Memory B cell (primary cell): ENCODE results near the gene MEIS2.

Experiments used
- ATAC-seq: fragments of 150-1000 bp; cut with Tn5 transposase; 2 replicates; pipeline ENCODE4 v1.10.0; 2021; ENCODE audit warnings: low read depth, mild to moderate bottlenecking, moderate library complexity
- DNase-seq, 2 donors: peaks; one replicate each; pipeline ENCODE4 v3.0.0; 2022; ENCODE audit warnings: low spot score in 2 of 2
- H3K27ac Mint-ChIP-seq: one replicate; pipeline ENCODE4 v1.8.0; 2022; ENCODE audit warnings: mild to moderate bottlenecking, moderate library complexity, mixed read lengths
- H3K27me3 Mint-ChIP-seq: one replicate; pipeline ENCODE4 v1.8.0; 2022; ENCODE audit warnings: mixed read lengths
- H3K36me3 Mint-ChIP-seq: one replicate; pipeline ENCODE4 v1.8.0; 2022; ENCODE audit warnings: mild to moderate bottlenecking, mixed read lengths
- H3K4me1 Mint-ChIP-seq: one replicate; pipeline ENCODE4 v1.8.0; 2022; ENCODE audit warnings: mixed read lengths
- H3K4me3 Mint-ChIP-seq: one replicate; pipeline ENCODE4 v1.8.0; 2022; ENCODE audit warnings: mild to moderate bottlenecking, moderate library complexity, mixed read lengths
- H3K9me3 Mint-ChIP-seq: one replicate; pipeline ENCODE4 v1.8.0; 2022; ENCODE audit warnings: mixed read lengths

The MEIS2 gene

GRCh38 chr15:37058316-37058985 is 41.9 kb downstream of the MEIS2 start:
- DNase-seq = no peak
- Mint-ChIP-seq H3K36me3 (no peaks in the 10 kb centered on the region), H3K4me1 (no peaks in the 10 kb centered on the region), H3K27ac (no peak overlapping the region), H3K27me3 (peaks cover 6% of the 10 kb centered on the region), H3K9me3 (peaks cover 3% of the 10 kb centered on the region), H3K4me3 (no peak overlapping the region)
- ATAC-seq = no peak

DNA sequence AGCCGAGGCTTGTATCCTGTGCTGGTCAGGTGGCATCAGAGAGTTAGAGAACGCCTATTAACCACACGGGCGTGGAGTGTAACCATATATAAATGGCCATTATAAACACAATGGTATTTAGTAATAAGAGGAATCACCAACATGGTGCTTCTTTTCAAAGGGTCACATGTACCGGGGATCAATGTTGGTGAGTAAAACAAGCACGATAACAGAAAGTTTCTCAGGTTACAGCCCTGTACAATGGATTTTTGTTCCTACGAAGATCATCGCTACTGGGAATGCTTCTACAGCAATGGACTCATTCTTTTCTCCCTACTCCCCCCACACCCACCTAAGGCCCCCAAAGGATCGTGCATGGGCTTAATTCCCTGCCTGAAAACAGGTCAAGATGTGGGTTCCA is 42.5 kb downstream of the MEIS2 start:
- Mint-ChIP-seq H3K4me3 (no peak overlapping the region), H3K9me3 (peaks cover 3% of the 10 kb centered on the region), H3K4me1 (no peaks in the 10 kb centered on the region), H3K36me3 (no peaks in the 10 kb centered on the region), H3K27me3 (peaks cover 6% of the 10 kb centered on the region), H3K27ac (no peak overlapping the region)
- DNase-seq (no peak), ATAC-seq (no peak)

DNA sequence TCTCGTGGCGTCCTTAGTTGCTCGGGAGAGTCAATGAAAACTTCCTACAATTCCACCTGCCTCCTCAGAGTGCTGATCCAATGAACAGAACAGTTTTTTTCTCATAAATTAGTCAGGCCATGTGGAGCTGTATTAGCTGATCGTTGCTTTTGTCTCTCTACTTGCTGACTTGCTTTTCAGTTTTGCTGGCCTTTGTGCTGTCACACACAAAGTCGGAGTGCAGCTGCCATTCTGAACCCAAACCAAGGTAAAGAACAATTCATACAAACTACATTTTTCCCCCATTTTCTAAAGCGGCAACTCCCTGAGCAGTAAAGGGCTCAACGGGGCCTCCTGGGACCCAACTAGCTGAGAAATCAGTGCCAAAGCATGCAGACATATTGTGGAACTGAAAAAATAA is 43.1 kb downstream of the MEIS2 start:
- Mint-ChIP-seq H3K9me3 (peaks cover 3% of the 10 kb centered on the region), H3K36me3 (no peaks in the 10 kb centered on the region), H3K27me3 (peaks cover 6% of the 10 kb centered on the region), H3K27ac (no peak overlapping the region), H3K4me3 (no peak overlapping the region), H3K4me1 (no peaks in the 10 kb centered on the region)
- no peak for DNase-seq
- ATAC-seq = no peak

- H3K27me3 Mint-ChIP-seq = peaks cover 6% of the 10 kb centered on the region
- peaks cover 3% of the 10 kb centered on the region for H3K9me3 Mint-ChIP-seq
- H3K27ac Mint-ChIP-seq = no peak overlapping the region
- H3K4me3 Mint-ChIP-seq = no peak overlapping the region
- H3K4me1 Mint-ChIP-seq = no peaks in the 10 kb centered on the region
- ATAC-seq = no peak
- DNase-seq = no peak
- no peaks in the 10 kb centered on the region for H3K36me3 Mint-ChIP-seq
Measured at GRCh38 chr15:37056177-37057121, 43.9 kb downstream of the MEIS2 start.

DNA sequence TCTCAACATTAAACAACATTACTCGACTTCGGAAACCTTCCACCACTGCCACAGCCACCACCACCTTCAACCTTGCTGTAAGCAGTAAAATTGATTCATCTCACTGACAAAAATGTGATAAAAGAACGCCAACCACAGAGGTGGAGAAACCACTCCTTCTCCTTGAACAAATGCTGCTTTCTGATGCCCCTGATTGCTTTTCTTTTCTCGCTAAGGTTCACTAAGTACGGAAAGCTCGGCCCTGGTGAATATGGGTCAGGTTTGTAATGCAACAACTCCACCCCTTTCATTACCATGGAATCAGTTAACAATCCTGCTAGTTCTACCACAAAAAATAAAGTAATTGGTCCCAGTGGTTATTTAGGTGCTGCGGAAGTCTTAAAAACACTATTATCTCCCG is 44.9 kb downstream of the MEIS2 start:
- H3K27me3 Mint-ChIP-seq = peaks cover 6% of the 10 kb centered on the region
- H3K9me3 Mint-ChIP-seq = peaks cover 3% of the 10 kb centered on the region
- H3K36me3 Mint-ChIP-seq = no peaks in the 10 kb centered on the region
- no peaks in the 10 kb centered on the region for H3K4me1 Mint-ChIP-seq
- no peak overlapping the region for H3K27ac Mint-ChIP-seq
- ATAC-seq (no peak), DNase-seq (no peak)
- no peak overlapping the region for H3K4me3 Mint-ChIP-seq

DNA sequence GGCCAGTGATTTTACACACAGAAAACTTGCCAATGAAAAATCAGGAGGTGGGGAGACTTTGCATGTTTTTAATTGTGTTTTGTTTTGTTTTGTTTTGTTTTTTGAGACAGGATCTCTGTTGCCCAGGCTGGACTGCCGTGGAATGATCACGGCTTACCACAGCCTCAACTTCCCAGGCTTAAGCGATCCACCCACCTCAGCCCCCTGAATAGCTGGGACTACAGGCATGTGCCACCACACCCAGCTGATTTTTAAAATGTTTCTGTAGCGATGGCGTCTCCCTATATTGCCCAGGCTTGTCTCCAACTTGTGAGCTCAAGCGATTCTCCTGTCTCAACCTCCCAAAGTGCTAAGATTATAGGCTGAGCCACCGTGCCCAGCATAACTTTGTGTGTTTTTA is 46.0 kb downstream of the MEIS2 start:
- peaks cover 3% of the 10 kb centered on the region for H3K9me3 Mint-ChIP-seq
- ATAC-seq = no peak
- no peak overlapping the region for H3K27ac Mint-ChIP-seq
- H3K4me3 Mint-ChIP-seq = no peak overlapping the region
- no peaks in the 10 kb centered on the region for H3K36me3 Mint-ChIP-seq
- H3K27me3 Mint-ChIP-seq = peaks cover 6% of the 10 kb centered on the region
- no peak for DNase-seq
- H3K4me1 Mint-ChIP-seq = no peaks in the 10 kb centered on the region

DNA sequence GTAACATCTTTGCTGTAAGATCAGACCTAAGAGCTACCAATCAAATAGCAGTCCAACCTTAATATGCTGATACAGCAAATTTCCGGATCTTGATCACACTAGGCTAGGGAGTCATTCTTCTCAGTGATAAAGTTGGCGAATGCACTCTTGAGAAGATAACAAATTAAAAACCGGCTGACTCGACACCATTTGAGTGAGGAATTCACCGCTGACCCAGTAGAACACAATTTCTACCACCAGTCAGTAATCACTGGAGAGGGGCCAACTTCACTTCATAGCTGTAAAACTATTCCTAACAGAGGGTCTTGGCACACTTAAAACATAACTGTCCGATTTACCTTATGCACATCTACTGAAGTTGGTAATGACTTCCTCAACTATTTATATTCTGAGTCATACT is 47.2 kb downstream of the MEIS2 start:
- Mint-ChIP-seq H3K9me3 (peaks cover 3% of the 10 kb centered on the region), H3K27ac (no peak overlapping the region)
- ATAC-seq = no peak

GRCh38 chr15:37050345-37050744 is 50.0 kb downstream of the MEIS2 start:
- Mint-ChIP-seq H3K4me3 (no peak overlapping the region), H3K36me3 (no peaks in the 10 kb centered on the region), H3K4me1 (no peaks in the 10 kb centered on the region), H3K9me3 (peaks cover 1% of the 10 kb centered on the region), H3K27ac (no peak overlapping the region), H3K27me3 (peaks cover 1% of the 10 kb centered on the region)
- ATAC-seq = no peak
- DNase-seq = no peak

More for the DNA sequence above, 47.2 kb downstream of the MEIS2 start:
- Mint-ChIP-seq H3K4me1 (no peaks in the 10 kb centered on the region), H3K36me3 (no peaks in the 10 kb centered on the region), H3K27me3 (peaks cover 6% of the 10 kb centered on the region), H3K4me3 (no peak overlapping the region)
- no peak for DNase-seq

DNA sequence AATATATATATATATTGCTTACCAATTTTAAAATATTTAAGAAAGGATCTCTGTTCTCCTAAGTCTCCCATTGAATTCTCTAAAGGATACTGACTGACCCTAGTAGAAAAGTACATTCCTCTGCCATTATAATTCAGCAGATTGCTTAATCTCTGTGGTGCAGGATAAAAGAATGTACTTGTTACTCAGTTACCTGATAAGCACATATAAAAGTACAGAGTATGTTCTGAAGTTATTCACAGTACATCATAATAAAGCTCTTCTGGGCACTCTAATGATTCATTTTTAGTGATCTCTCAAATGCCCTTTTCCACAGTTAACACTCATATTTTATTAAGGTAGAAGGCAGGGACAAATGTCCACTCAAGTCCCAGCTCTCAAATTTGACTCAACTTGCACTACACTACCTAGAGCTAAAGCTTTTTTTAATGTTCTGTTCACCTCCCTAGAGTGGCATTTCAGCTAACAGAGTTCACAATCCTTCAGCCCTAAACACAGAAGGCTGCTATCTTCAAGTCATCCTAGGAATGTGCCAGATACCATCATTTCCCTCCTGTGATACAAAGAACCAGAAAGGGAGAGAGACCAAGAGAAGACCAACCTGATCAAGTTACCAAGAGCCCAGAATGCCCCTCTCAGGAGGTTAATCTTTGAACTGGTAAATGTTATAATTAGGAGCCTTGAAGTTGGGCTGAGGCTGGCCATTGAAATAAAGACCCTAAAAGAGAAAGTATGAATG is 53.3 kb downstream of the MEIS2 start:
- H3K27me3 Mint-ChIP-seq = no peaks in the 10 kb centered on the region
- no peaks in the 10 kb centered on the region for H3K4me1 Mint-ChIP-seq
- no peak for ATAC-seq
- H3K27ac Mint-ChIP-seq = no peak overlapping the region
- no peak for DNase-seq
- no peak overlapping the region for H3K4me3 Mint-ChIP-seq
- H3K9me3 Mint-ChIP-seq = no peaks in the 10 kb centered on the region
- H3K36me3 Mint-ChIP-seq = no peaks in the 10 kb centered on the region

- no peak overlapping the region for H3K4me3 Mint-ChIP-seq
Measured at GRCh38 chr15:37045859-37046740, 54.2 kb downstream of the MEIS2 start.

DNA sequence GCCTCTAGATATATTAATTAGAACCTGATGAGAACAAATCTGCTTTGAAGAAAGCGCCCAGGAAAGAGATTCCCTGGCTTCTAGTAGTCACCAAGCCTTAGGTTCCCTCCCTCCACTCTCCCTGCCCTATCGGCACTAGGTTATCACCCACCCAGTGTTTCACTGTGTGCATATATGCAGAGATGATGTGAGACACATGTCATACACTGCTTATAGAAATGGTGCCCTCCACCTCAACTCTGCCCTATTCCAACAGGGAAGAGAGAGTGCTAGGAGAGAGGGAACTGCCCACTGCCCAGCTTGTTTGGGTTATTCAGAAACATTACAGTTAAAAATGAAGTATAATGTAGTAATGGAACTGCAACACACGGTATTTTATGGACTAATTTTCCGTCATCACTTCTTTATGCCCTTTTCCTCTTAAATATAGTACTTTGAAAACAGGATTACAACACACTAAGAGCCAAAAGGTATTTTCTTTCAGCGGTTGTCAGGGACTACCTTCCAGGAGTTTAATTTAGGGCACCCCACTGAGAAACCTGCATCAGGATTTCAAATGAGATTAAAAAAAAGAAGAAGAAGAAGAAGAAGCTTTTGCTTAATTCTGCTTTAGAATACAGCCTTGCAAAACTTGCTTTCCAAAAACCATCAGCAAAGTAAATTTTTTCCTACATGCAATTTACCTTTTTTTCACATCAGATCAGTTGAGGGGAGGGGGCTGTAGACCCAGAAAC is 55.3 kb downstream of the MEIS2 start:
- ATAC-seq = no peak
- no peak for DNase-seq
- no peaks in the 10 kb centered on the region for H3K4me1 Mint-ChIP-seq
- H3K27me3 Mint-ChIP-seq = no peaks in the 10 kb centered on the region
- H3K4me3 Mint-ChIP-seq = no peak overlapping the region
- H3K9me3 Mint-ChIP-seq = no peaks in the 10 kb centered on the region
- H3K27ac Mint-ChIP-seq = no peak overlapping the region
- no peaks in the 10 kb centered on the region for H3K36me3 Mint-ChIP-seq

More at GRCh38 chr15:37045859-37046740, 54.2 kb downstream of the MEIS2 start:
- ATAC-seq = no peak
- Mint-ChIP-seq H3K36me3 (no peaks in the 10 kb centered on the region), H3K4me1 (no peaks in the 10 kb centered on the region), H3K27ac (no peak overlapping the region), H3K9me3 (no peaks in the 10 kb centered on the region), H3K27me3 (no peaks in the 10 kb centered on the region)
- no peak for DNase-seq

- no peaks in the 10 kb centered on the region for H3K36me3 Mint-ChIP-seq
- H3K4me1 Mint-ChIP-seq = no peaks in the 10 kb centered on the region
- no peak overlapping the region for H3K27ac Mint-ChIP-seq
- DNase-seq (no peak), ATAC-seq (no peak)
- no peak overlapping the region for H3K4me3 Mint-ChIP-seq
- H3K27me3 Mint-ChIP-seq = no peaks in the 10 kb centered on the region
- no peaks in the 10 kb centered on the region for H3K9me3 Mint-ChIP-seq
Measured at GRCh38 chr15:37041836-37042235, 58.5 kb downstream of the MEIS2 start.

GRCh38 chr15:37041042-37041441 is 59.3 kb downstream of the MEIS2 start:
- H3K27me3 Mint-ChIP-seq = no peaks in the 10 kb centered on the region
- ATAC-seq = no peak
- H3K36me3 Mint-ChIP-seq = no peaks in the 10 kb centered on the region
- H3K9me3 Mint-ChIP-seq = no peaks in the 10 kb centered on the region
- H3K4me1 Mint-ChIP-seq = no peaks in the 10 kb centered on the region
- no peak overlapping the region for H3K27ac Mint-ChIP-seq
- DNase-seq = no peak
- no peak overlapping the region for H3K4me3 Mint-ChIP-seq
